ENCODE results near the gene TGOLN2.
A peak's percentile ranks its signal among the peaks of the same experiment; 100 is the strongest.

The TGOLN2 gene

DNA sequence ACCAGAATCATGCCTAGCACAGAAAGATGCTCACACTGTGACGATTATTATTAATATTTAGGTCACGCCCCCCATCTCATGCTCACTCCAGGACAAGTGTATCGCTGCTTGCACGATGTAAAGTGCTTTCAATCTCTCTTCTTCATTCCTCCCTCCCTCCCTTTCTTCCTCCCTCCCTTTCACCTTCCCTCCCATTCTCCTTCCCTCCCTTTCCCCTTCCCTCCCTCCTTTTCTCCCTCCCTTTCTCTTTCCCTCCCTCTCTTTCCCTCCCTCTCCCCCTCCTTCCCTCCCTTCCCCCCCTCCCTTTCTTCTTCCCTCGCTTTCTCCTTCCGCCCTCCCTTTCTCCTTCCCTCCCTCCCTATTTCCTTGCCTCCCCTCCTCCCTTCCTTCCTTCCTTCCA is 19.6 kb downstream of the TGOLN2 start:
- TF ChIP-seq, protein P1, sequence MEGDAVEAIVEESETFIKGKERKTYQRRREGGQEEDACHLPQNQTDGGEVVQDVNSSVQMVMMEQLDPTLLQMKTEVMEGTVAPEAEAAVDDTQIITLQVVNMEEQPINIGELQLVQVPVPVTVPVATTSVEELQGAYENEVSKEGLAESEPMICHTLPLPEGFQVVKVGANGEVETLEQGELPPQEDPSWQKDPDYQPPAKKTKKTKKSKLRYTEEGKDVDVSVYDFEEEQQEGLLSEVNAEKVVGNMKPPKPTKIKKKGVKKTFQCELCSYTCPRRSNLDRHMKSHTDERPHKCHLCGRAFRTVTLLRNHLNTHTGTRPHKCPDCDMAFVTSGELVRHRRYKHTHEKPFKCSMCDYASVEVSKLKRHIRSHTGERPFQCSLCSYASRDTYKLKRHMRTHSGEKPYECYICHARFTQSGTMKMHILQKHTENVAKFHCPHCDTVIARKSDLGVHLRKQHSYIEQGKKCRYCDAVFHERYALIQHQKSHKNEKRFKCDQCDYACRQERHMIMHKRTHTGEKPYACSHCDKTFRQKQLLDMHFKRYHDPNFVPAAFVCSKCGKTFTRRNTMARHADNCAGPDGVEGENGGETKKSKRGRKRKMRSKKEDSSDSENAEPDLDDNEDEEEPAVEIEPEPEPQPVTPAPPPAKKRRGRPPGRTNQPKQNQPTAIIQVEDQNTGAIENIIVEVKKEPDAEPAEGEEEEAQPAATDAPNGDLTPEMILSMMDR (IDR thresholded peaks at IDR 0.05; ENCODE audit: poor library complexity, severe bottlenecking): no peak
- no peak overlapping the region for H3K4me3 ChIP-seq (ENCODE audit: severe bottlenecking)
- H3K27ac ChIP-seq (ENCODE audit: poor library complexity, severe bottlenecking): no peak overlapping the region
- H3K36me3 ChIP-seq (ENCODE audit: low read depth): peaks cover 49% of the 10 kb centered on the region
- no peaks in the 10 kb centered on the region for H3K27me3 ChIP-seq (ENCODE audit: insufficient read depth, poor library complexity, severe bottlenecking)
- H3K9me3 ChIP-seq (ENCODE audit: severe bottlenecking): no peaks in the 10 kb centered on the region
- H3K4me1 ChIP-seq (ENCODE audit: insufficient read depth, poor library complexity, severe bottlenecking): peaks cover 15% of the 10 kb centered on the region
- DNase-seq (ENCODE audit: low spot score) (no peak), ATAC-seq (ENCODE audit: low read depth) (no peak)

DNA sequence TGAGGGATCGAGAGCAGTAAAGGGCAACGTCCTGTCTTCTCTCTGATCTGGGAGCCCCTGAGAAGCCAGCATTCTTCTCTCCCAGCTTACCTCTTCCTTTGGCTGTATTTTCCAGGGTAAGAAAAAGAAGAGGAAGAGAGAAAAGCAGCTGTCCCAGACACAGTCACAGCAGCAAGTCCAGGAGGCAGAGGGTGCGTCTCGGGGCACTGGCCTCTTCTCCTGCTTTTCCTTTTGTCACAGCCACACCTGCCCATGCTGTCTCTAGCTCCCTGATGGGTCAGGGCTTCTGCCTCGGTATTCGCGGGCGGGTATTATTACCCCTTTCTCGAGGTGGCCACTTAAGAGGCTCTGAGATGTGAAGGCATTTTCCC is 20.3 kb downstream of the TGOLN2 start:
- H3K36me3 ChIP-seq (ENCODE audit: low read depth): peaks cover 50% of the 10 kb centered on the region
- DNase-seq (ENCODE audit: low spot score): no peak
- TF ChIP-seq, protein P1 (IDR thresholded peaks at IDR 0.05; ENCODE audit: poor library complexity, severe bottlenecking): no peak
- ATAC-seq (ENCODE audit: low read depth): no peak
- H3K4me1 ChIP-seq (ENCODE audit: insufficient read depth, poor library complexity, severe bottlenecking): peaks cover 8% of the 10 kb centered on the region
- no peak overlapping the region for H3K4me3 ChIP-seq (ENCODE audit: severe bottlenecking)
- H3K27ac ChIP-seq (ENCODE audit: poor library complexity, severe bottlenecking): no peak overlapping the region
- no peaks in the 10 kb centered on the region for H3K9me3 ChIP-seq (ENCODE audit: severe bottlenecking)
- H3K27me3 ChIP-seq (ENCODE audit: insufficient read depth, poor library complexity, severe bottlenecking): no peaks in the 10 kb centered on the region

GRCh38 chr2:85303780-85304531 is 23.8 kb downstream of the TGOLN2 start:
- H3K9me3 ChIP-seq (ENCODE audit: severe bottlenecking): no peaks in the 10 kb centered on the region
- TF ChIP-seq, protein P1 (IDR thresholded peaks at IDR 0.05; ENCODE audit: poor library complexity, severe bottlenecking): no peak
- no peak overlapping the region for H3K4me3 ChIP-seq (ENCODE audit: severe bottlenecking)
- ATAC-seq (ENCODE audit: low read depth) (no peak), DNase-seq (ENCODE audit: low spot score) (no peak)
- H3K4me1 ChIP-seq (ENCODE audit: insufficient read depth, poor library complexity, severe bottlenecking): no peaks in the 10 kb centered on the region
- H3K36me3 ChIP-seq (ENCODE audit: low read depth): peaks cover 50% of the 10 kb centered on the region
- no peak overlapping the region for H3K27ac ChIP-seq (ENCODE audit: poor library complexity, severe bottlenecking)
- no peaks in the 10 kb centered on the region for H3K27me3 ChIP-seq (ENCODE audit: insufficient read depth, poor library complexity, severe bottlenecking)

DNA sequence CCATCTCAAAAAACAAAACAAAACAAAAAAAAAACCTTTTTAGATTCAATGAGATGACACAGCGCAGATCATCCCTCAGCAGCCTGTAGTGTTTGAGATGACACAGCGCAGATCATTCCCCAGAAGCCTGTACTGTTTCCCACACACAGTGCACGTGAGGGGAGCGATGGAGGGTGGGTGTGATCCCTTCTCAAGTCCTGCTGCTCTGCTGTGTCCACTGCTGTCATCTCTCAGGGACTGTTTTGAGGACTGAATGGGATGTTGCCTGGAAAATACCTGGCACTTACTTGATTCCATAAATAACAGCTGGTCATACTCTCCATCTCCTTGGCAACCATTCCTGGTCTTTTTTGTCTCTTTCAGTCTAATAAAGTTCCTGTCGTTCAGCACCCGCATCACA is 25.7 kb downstream of the TGOLN2 start:
- no peak overlapping the region for H3K4me3 ChIP-seq (ENCODE audit: severe bottlenecking)
- H3K27me3 ChIP-seq (ENCODE audit: insufficient read depth, poor library complexity, severe bottlenecking): no peaks in the 10 kb centered on the region
- ATAC-seq (ENCODE audit: low read depth) (no peak), DNase-seq (ENCODE audit: low spot score) (no peak)
- H3K4me1 ChIP-seq (ENCODE audit: insufficient read depth, poor library complexity, severe bottlenecking): no peaks in the 10 kb centered on the region
- TF ChIP-seq, protein P1 (IDR thresholded peaks at IDR 0.05; ENCODE audit: poor library complexity, severe bottlenecking): no peak
- peaks cover 37% of the 10 kb centered on the region for H3K36me3 ChIP-seq (ENCODE audit: low read depth)
- H3K27ac ChIP-seq (ENCODE audit: poor library complexity, severe bottlenecking): no peak overlapping the region
- no peaks in the 10 kb centered on the region for H3K9me3 ChIP-seq (ENCODE audit: severe bottlenecking)

DNA sequence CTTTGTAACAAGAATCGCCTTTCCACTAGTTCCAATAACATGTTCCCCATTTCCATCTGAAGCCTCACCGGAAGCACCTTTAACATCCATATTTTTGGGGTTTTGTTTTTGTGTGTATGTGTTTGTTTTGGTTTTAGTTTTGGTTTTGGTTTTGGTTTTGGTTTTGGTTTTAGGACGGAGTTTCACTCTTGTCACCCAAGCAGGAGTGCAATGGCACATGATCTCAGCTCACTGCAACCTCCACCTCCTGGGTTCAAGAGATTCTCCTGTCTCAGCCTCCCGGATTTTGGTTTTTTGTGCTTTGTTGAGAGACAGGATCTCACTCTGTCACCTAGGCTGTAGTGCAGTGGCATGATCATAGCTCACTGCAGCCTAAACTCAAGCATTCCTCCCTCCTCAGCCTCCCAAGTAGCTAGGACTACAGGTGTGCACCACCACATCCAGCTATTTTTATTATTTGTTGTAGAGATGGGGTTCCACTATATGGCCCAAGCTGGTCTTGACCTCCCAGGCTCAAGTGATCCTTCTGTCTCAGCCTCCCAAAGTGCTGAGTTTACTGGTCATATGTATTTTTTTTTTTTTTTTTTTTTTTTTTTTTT is 36.3 kb downstream of the TGOLN2 start:
- no peak for DNase-seq (ENCODE audit: low spot score)
- Histone ChIP-seq H3K27me3 (ENCODE audit: insufficient read depth, poor library complexity, severe bottlenecking) (no peaks in the 10 kb centered on the region), H3K27ac (ENCODE audit: poor library complexity, severe bottlenecking) (peak overlapping the region; percentile 100), H3K9me3 (ENCODE audit: severe bottlenecking) (no peaks in the 10 kb centered on the region), H3K4me3 (ENCODE audit: severe bottlenecking) (no peak overlapping the region), H3K36me3 (ENCODE audit: low read depth) (peaks cover 23% of the 10 kb centered on the region), H3K4me1 (ENCODE audit: insufficient read depth, poor library complexity, severe bottlenecking) (peaks cover 54% of the 10 kb centered on the region)
- TF ChIP-seq, protein P1 (IDR thresholded peaks at IDR 0.05; ENCODE audit: poor library complexity, severe bottlenecking): no peak
- ATAC-seq (ENCODE audit: low read depth): no peak
